GM12801 (cell line): Measurements from ENCODE around the gene TANGO6.

Experiments
- CTCF ChIP-seq: IDR thresholded peaks from one replicate; pipeline ENCODE4 v1.5.1; 2011; ENCODE audit warnings: control low read depth; ENCODE audit not compliant: insufficient read length; ENCODE audit errors: extremely low read depth

Gene TANGO6

GRCh38 chr16:68869492-68870088 is 26.3 kb downstream of the TANGO6 start:
- TF ChIP-seq CTCF, result no peak

- TF ChIP-seq CTCF, result no peak
Observed at GRCh38 chr16:68873635-68874471, 30.5 kb downstream of the TANGO6 start.

- no peak for TF ChIP-seq CTCF
Observed at GRCh38 chr16:68875871-68876270, 32.5 kb downstream of the TANGO6 start.

- TF ChIP-seq CTCF, result no peak
Observed at GRCh38 chr16:68883685-68884084, 40.4 kb downstream of the TANGO6 start.

- no peak for TF ChIP-seq CTCF
Observed at GRCh38 chr16:68884401-68884800, 41.1 kb downstream of the TANGO6 start.

- no peak for TF ChIP-seq CTCF
Observed at GRCh38 chr16:68884861-68885720, 41.8 kb downstream of the TANGO6 start.

- TF ChIP-seq CTCF, result no peak
Observed at GRCh38 chr16:68887107-68887506, 43.8 kb downstream of the TANGO6 start.
